Natural killer cell (primary cell): Measurements from ENCODE around the gene DNAH14. TPM values are rescaled to one million over a fixed set of nuclear protein-coding genes. Genes with fewer than 3 reads are reported as not detected.

Experiments
- ATAC-seq, 3 donors: fragments of 150-1000 bp in 2 of 3; fragments of 200-7000 bp in 1 of 3; cut with Tn5 transposase; 1 replicate in 1 of 3; 2 replicates in 2 of 3; pipeline ENCODE4 v1.10.0; 2021; ENCODE audit warnings: mild to moderate bottlenecking in 2 of 3, moderate library complexity in 2 of 3
- DNase-seq, 2 donors: peaks; one replicate each; pipeline versions ENCODE4 v3.0.0 to v3.0.0-alpha.2; 2013 to 2021; ENCODE audit warnings: mixed read lengths in 1 of 2
- H3K27ac ChIP-seq: one replicate; pipeline ENCODE4 v1.5.1; 2013; ENCODE audit warnings: mild to moderate bottlenecking, low read length
- H3K27me3 ChIP-seq: one replicate; pipeline ENCODE4 v1.6.1; 2013; ENCODE audit warnings: low read length; ENCODE audit not compliant: control insufficient read depth, insufficient read depth
- H3K36me3 ChIP-seq: one replicate; pipeline ENCODE4 v1.6.1; 2013; ENCODE audit warnings: low read length; ENCODE audit not compliant: control insufficient read depth, insufficient read depth
- H3K4me1 ChIP-seq: one replicate; pipeline ENCODE4 v1.6.1; 2013; ENCODE audit warnings: low read length; ENCODE audit not compliant: control insufficient read depth, insufficient read depth
- H3K4me3 ChIP-seq: one replicate; pipeline ENCODE4 v1.5.1; 2013; ENCODE audit warnings: low read length
- H3K9me3 ChIP-seq: one replicate; pipeline ENCODE4 v1.6.1; 2013; ENCODE audit warnings: low read length; ENCODE audit not compliant: control insufficient read depth, insufficient read depth
- H3K27ac Mint-ChIP-seq, 2 donors: one replicate each; pipeline ENCODE4 v1.8.0; 2022; ENCODE audit warnings: mild to moderate bottlenecking in 2 of 2, mixed read lengths in 2 of 2, moderate library complexity in 1 of 2
- H3K27me3 Mint-ChIP-seq, 2 donors: one replicate each; pipeline ENCODE4 v1.8.0; 2022; ENCODE audit warnings: low read depth in 2 of 2, mixed read lengths in 2 of 2
- H3K36me3 Mint-ChIP-seq: one replicate; pipeline ENCODE4 v1.8.0; 2022; ENCODE audit warnings: mixed read lengths
- H3K4me1 Mint-ChIP-seq, 2 donors: one replicate each; pipeline ENCODE4 v1.8.0; 2022; ENCODE audit warnings: mixed read lengths in 2 of 2
- H3K4me3 Mint-ChIP-seq: one replicate; pipeline ENCODE4 v1.8.0; 2022; ENCODE audit warnings: mild to moderate bottlenecking, moderate library complexity, mixed read lengths
- H3K9me3 Mint-ChIP-seq, 2 donors: one replicate each; pipeline ENCODE4 v1.8.0; 2022; ENCODE audit warnings: mixed read lengths in 2 of 2
- WGBS: methylation state at CpG from one replicate; pipeline ENCODE4 v1.1.7; 2013; ENCODE audit warnings: missing lambda C conversion rate; ENCODE audit not compliant: insufficient coverage; 5-methylcytosine and 5-hydroxymethylcytosine counted together
- intact Hi-C: fragments of 100-400 bp; cut with micrococcal nuclease; formaldehyde crosslinking; loops from one replicate; pipeline ENCODE4 v1.14.2; 2022
- total RNA-seq, 4 donors: library from RNA; stranded (reverse); fragments of 120-200 nt in 1 of 4; gene quantifications; one replicate each; pipeline versions ENCODE4 v1.2.3 to v1.2.4, GENCODE V29; 2013 to 2022
- TF ChIP-seq, protein P1 (sequence below): fragments of 200-600 bp; IDR thresholded peaks from one replicate; pipeline ENCODE4 v1.8.0; 2022; ENCODE audit warnings: antibody characterized with exemption

The DNAH14 gene
- total RNA-seq, 3 donors from 2014 or later (not counting 1 experiment from before 2014, with no cell fraction given), result 0.35 to 1.3 TPM; not detected in 1

DNA sequence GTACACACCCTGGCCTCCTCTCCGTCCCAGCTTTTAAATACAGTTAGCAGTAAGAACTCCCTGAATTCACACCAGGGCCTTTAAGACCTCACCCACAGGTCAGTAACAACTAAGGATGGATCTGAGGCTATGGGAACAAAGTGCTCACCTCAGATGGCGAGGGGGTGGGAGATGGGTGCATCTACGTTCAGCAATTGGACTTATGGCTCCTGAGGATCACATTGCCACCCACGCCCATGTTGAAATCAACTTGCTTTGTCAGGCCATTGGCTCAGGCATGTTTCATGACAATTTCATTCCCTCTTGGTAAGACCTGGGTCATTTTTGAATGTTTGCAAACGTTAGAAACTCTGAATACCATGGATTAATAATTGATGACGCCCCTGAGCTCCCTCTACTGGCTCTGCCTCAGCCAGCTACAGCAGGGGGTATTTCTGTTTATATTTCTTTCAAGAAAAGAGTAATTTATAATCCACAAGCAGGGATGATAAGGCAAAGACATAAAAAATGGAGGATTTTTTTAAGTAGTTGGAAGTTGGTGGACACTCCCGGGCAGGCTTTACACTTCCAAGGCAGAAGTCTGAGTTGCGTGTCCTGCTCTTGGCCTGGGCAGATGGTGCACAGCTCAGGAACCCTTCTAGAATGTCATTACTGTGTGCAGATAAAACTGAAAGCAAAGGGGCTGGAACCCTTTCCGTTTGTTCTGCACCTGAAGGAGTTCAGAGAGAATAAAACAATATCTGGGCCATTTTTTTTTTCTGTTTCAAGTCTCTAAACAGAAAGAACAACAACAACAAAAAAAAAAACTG lies 512.0 kb downstream of the DNAH14 start:
- H3K4me3 Mint-ChIP-seq, result peak overlapping the region; percentile 40
- H3K9me3 Mint-ChIP-seq, result no peaks in the 10 kb centered on the region
- H3K4me3 ChIP-seq, result no peak overlapping the region
- no peaks in the 10 kb centered on the region for H3K9me3 ChIP-seq
- H3K4me1 ChIP-seq, result peaks cover 36% of the 10 kb centered on the region
- peaks cover 53 to 58% of the 10 kb centered on the region in 2 donors for H3K4me1 Mint-ChIP-seq
- WGBS, result 74% methylated on average over 9 of the region's 9 CpGs
- H3K36me3 Mint-ChIP-seq, result no peaks in the 10 kb centered on the region
- no peak for ATAC-seq
- no peaks in the 10 kb centered on the region for H3K27me3 ChIP-seq
- no peaks in the 10 kb centered on the region for H3K27me3 Mint-ChIP-seq
- H3K36me3 ChIP-seq, result no peaks in the 10 kb centered on the region
- H3K27ac Mint-ChIP-seq, result peak overlapping the region; percentile 70 to 78
- TF ChIP-seq, protein P1, sequence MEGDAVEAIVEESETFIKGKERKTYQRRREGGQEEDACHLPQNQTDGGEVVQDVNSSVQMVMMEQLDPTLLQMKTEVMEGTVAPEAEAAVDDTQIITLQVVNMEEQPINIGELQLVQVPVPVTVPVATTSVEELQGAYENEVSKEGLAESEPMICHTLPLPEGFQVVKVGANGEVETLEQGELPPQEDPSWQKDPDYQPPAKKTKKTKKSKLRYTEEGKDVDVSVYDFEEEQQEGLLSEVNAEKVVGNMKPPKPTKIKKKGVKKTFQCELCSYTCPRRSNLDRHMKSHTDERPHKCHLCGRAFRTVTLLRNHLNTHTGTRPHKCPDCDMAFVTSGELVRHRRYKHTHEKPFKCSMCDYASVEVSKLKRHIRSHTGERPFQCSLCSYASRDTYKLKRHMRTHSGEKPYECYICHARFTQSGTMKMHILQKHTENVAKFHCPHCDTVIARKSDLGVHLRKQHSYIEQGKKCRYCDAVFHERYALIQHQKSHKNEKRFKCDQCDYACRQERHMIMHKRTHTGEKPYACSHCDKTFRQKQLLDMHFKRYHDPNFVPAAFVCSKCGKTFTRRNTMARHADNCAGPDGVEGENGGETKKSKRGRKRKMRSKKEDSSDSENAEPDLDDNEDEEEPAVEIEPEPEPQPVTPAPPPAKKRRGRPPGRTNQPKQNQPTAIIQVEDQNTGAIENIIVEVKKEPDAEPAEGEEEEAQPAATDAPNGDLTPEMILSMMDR, result no peak
- DNase-seq, result peak in 1 of 2 donors; percentile 31
- peak overlapping the region; percentile 47 for H3K27ac ChIP-seq
- intact Hi-C loops, result no loop called here

GRCh38 chr1:225442123-225442505 lies 512.6 kb downstream of the DNAH14 start:
- intact Hi-C loops, result no loop called here
- WGBS, result 70% methylated on average over 3 of the region's 3 CpGs
- Histone ChIP-seq H3K36me3 (no peaks in the 10 kb centered on the region), H3K27ac (peak overlapping the region; percentile 47), H3K4me3 (no peak overlapping the region), H3K27me3 (no peaks in the 10 kb centered on the region), H3K4me1 (peaks cover 37% of the 10 kb centered on the region), H3K9me3 (no peaks in the 10 kb centered on the region)
- DNase-seq, result peak in 1 of 2 donors; percentile 21
- Mint-ChIP-seq H3K4me3 (no peak overlapping the region), H3K36me3 (no peaks in the 10 kb centered on the region), H3K9me3 (no peaks in the 10 kb centered on the region), H3K4me1 (peaks cover 55 to 64% of the 10 kb centered on the region in 2 donors), H3K27me3 (no peaks in the 10 kb centered on the region), H3K27ac (peak overlapping the region; percentile 70 to 78)
- TF ChIP-seq, protein P1, result no peak
- no peak for ATAC-seq

DNA sequence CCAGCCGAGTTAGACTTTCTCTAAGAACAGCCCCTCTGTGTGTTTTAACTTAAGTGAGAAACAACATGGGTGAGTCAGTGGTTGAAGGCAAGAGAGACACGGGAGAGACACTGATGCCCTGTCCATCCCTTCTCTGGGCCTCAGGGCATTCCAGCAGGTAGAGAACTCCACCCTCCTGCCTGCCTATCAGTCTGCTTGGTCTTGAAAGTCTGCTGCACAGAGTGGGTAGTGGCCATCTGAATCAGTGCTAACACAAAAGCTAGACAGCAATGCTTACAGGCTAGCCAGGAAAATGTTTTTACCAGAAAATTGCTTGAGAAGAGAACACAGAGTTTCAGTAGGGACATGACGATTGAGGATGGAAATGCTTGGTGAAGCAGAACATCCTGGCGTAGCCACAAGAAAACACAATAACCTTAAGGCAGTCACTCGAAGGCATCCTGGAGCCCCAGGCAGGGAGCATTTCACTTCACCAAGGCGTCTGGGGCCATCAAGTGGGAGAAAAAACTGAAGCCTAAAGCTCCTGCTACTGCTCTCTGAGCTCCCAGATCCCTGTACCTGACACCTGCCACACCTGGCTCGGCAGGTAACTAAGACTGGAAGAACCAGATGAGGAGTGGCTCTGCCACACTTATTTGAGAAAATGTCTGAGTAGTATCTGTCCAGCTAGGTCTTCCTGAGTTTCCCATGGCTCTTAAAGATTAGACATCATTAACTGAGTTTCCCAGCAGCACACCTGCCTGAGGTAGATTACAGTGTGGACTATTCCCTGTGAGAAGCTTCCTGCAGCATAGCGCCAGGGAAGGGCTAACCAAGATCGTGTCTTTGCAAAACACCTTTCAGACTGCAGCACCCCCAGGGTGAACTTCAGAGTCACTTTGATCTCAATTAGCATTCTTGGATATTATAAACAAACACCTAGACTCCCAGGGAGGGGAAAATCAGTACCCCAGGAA lies 516.4 kb downstream of the DNAH14 start:
- no peaks in the 10 kb centered on the region for H3K9me3 Mint-ChIP-seq
- ATAC-seq (peak in 1 of 3 donors; percentile 21), DNase-seq (peak in 1 of 2 donors; percentile 32)
- Histone ChIP-seq H3K27ac (peak overlapping the region; percentile 67), H3K9me3 (no peaks in the 10 kb centered on the region), H3K4me3 (peak overlapping the region; percentile 14), H3K36me3 (no peaks in the 10 kb centered on the region), H3K27me3 (no peaks in the 10 kb centered on the region), H3K4me1 (peaks cover 53% of the 10 kb centered on the region)
- no peaks in the 10 kb centered on the region for H3K27me3 Mint-ChIP-seq
- 52% methylated on average over 9 of the region's 9 CpGs for WGBS
- TF ChIP-seq, protein P1, result no peak
- peak overlapping the region; percentile 81 for H3K4me3 Mint-ChIP-seq
- peaks cover 63 to 85% of the 10 kb centered on the region in 2 donors for H3K4me1 Mint-ChIP-seq
- peak overlapping the region; percentile 91 to 97 for H3K27ac Mint-ChIP-seq
- H3K36me3 Mint-ChIP-seq, result no peaks in the 10 kb centered on the region
- intact Hi-C loops, result loop anchor here (1.0 kb wide), 3 partner anchors 8 to 18 kb away; partner anchors contain the start of gene LBR
